Ishikawa (cell line): ENCODE results near the gene ARG1.

Experiments
- CEBPB ChIP-seq: IDR thresholded peaks from 2 replicates; pipeline ENCODE4 v1.6.1; 2012
- CREB1 ChIP-seq: IDR thresholded peaks from 2 replicates; pipeline ENCODE4 v1.6.1; 2012; ENCODE audit warnings: low read depth
- EGR1 ChIP-seq: IDR thresholded peaks from 2 replicates; pipeline ENCODE4 v1.6.1; 2012
- EP300 ChIP-seq: IDR thresholded peaks from 2 replicates; pipeline ENCODE4 v1.6.1; 2012; ENCODE audit warnings: borderline replicate concordance
- FOXM1 ChIP-seq: IDR thresholded peaks from 2 replicates; pipeline ENCODE4 v1.6.1; 2012; ENCODE audit warnings: low read depth, borderline replicate concordance
- NFIC ChIP-seq: IDR thresholded peaks from 2 replicates; pipeline ENCODE4 v1.6.1; 2012
- RAD21 ChIP-seq: IDR thresholded peaks from 2 replicates; pipeline ENCODE4 v1.6.1; 2012; ENCODE audit warnings: low read depth
- TAF1 ChIP-seq: IDR thresholded peaks from 2 replicates; pipeline ENCODE4 v1.6.1; 2012; ENCODE audit warnings: low read depth, mild to moderate bottlenecking
- TCF12 ChIP-seq: IDR thresholded peaks from 2 replicates; pipeline ENCODE4 v1.6.1; 2012; ENCODE audit warnings: low read depth
- TEAD4 ChIP-seq: IDR thresholded peaks from 2 replicates; pipeline ENCODE4 v1.6.1; 2012
- YY1 ChIP-seq: IDR thresholded peaks from 2 replicates; pipeline ENCODE4 v1.6.1; 2012; ENCODE audit warnings: low read depth
- ZBTB7A ChIP-seq: IDR thresholded peaks from 2 replicates; pipeline ENCODE4 v1.6.1; 2012; ENCODE audit warnings: low read depth
- TF ChIP-seq, protein P1 (sequence below): IDR thresholded peaks from 2 replicates; pipeline ENCODE4 v1.6.1; 2012
- TF ChIP-seq, protein P2 (sequence below): IDR thresholded peaks from 2 replicates; pipeline ENCODE4 v1.6.1; 2012
- TF ChIP-seq, protein P3 (sequence below): IDR thresholded peaks from 2 replicates; pipeline ENCODE4 v1.6.1; 2012; ENCODE audit warnings: low read depth, mild to moderate bottlenecking

The ARG1 gene

DNA sequence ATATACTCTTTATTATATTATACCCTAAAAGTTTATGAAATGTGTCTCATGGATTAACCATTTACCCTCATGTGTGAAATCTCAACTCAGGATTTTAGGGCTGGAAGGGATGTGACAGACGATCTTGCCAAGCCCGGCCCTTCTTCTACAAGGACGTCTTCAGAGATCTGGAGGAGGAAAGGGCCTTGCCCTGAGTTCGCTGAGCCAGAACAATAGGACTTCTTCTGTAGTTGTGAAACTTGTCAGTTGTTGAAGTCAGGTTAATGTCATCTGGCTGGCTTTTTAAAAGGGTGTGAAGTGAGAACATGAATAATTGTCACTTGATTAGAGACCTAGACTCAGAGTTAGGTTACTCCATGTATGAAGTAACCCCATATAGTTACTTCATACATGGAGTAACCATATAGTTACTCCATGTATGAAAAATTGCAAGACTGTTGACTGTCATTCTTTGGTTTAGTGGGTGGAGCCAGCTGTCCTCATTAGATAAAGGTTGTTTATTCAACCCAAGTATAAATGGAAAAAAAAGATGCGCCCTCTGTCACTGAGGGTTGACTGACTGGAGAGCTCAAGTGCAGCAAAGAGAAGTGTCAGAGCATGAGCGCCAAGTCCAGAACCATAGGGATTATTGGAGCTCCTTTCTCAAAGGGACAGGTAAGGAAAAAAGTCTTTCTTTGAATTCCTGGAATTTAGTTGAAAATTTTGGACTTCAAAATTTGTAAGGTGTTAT lies at the start of gene ARG1:
ARG1 (plus strand) TSS at position 541 of the 730 bp plus-strand sequence; CDS start at position 598, 57 bp downstream.
- TF ChIP-seq TCF12 (no peak), NFIC (no peak), ZBTB7A (no peak)

DNA sequence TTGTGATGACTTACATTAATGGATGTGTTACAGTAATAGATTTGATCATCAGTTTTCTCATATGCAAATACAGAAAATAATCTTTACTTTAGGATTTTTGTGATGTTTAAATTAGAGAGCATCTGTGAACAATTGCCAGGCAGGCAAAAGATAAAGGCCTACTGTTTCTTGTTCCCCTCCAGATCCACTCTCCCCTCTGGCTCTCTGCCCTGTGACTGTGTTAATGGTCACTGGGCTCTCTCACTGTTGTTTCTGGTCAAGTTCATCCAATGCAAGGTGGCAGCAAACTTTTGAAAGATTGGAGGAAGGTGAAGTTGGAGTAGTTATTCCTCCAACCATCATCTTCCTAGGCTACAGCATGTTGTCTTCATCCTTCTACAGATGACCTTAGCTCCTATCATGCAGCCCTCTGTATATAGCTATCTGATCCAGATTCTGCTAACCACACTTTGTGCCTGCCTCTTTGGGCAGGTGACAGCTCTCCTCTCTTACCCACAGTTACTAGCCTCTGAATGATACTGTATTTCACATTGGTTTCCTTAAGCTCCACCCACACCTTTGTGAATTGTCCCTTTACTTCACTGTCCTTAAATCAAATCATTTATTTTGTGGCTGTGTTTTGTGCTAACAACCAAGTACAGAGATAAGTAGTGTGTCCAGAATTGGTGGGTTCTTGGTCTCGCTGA lies 48.9 kb upstream of the ARG1 start:
- TF ChIP-seq TCF12, result no peak
- TF ChIP-seq RAD21, result no peak
- TF ChIP-seq FOXM1, result no peak
- no peak for TF ChIP-seq NFIC
- TF ChIP-seq TEAD4, result no peak
- no peak for TF ChIP-seq CREB1
- no peak for TF ChIP-seq ZBTB7A
- TF ChIP-seq, protein P1, sequence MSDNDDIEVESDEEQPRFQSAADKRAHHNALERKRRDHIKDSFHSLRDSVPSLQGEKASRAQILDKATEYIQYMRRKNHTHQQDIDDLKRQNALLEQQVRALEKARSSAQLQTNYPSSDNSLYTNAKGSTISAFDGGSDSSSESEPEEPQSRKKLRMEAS, result no peak
- TF ChIP-seq, protein P2, sequence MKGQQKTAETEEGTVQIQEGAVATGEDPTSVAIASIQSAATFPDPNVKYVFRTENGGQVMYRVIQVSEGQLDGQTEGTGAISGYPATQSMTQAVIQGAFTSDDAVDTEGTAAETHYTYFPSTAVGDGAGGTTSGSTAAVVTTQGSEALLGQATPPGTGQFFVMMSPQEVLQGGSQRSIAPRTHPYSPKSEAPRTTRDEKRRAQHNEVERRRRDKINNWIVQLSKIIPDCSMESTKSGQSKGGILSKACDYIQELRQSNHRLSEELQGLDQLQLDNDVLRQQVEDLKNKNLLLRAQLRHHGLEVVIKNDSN, result no peak
- TF ChIP-seq CEBPB, result no peak
- TF ChIP-seq EP300, result no peak
- TF ChIP-seq TAF1, result no peak
- TF ChIP-seq, protein P3, sequence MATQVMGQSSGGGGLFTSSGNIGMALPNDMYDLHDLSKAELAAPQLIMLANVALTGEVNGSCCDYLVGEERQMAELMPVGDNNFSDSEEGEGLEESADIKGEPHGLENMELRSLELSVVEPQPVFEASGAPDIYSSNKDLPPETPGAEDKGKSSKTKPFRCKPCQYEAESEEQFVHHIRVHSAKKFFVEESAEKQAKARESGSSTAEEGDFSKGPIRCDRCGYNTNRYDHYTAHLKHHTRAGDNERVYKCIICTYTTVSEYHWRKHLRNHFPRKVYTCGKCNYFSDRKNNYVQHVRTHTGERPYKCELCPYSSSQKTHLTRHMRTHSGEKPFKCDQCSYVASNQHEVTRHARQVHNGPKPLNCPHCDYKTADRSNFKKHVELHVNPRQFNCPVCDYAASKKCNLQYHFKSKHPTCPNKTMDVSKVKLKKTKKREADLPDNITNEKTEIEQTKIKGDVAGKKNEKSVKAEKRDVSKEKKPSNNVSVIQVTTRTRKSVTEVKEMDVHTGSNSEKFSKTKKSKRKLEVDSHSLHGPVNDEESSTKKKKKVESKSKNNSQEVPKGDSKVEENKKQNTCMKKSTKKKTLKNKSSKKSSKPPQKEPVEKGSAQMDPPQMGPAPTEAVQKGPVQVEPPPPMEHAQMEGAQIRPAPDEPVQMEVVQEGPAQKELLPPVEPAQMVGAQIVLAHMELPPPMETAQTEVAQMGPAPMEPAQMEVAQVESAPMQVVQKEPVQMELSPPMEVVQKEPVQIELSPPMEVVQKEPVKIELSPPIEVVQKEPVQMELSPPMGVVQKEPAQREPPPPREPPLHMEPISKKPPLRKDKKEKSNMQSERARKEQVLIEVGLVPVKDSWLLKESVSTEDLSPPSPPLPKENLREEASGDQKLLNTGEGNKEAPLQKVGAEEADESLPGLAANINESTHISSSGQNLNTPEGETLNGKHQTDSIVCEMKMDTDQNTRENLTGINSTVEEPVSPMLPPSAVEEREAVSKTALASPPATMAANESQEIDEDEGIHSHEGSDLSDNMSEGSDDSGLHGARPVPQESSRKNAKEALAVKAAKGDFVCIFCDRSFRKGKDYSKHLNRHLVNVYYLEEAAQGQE, result no peak
- TF ChIP-seq YY1, result no peak
- TF ChIP-seq EGR1, result no peak

DNA sequence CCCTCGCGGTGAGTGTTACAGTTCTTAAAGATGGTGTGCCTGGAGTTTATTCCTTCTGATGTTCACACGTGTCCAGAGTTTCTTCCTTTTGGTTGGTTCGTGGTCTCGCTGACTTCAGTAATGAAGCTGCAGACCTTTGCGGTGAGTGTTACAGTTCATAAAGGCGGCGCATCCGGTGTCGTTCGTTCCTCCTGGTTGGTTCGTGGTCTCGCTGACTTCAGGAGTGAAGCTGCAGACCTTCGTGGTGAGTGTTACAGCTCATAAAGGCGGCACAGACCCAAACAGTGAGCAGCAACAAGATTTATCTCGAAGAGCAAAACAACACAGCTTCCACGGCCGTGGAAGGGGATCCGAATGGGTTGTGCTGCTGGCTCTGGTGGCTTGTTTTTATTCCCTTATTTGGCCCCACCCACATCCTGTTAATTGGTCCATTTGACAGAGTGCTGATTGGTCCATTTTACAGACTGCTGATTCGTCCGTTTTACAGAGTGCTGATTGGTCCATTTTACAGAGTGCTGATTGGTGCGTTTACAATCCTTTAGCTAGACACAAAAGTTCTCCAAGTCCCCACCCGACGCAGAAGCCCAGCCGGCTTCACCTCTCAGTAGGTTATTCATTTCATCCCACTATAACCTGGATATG lies 48.2 kb upstream of the ARG1 start:
- TF ChIP-seq NFIC, result no peak
- TF ChIP-seq, protein P3, result no peak
- no peak for TF ChIP-seq TEAD4
- no peak for TF ChIP-seq CREB1
- TF ChIP-seq FOXM1, result no peak
- TF ChIP-seq RAD21, result no peak
- TF ChIP-seq EGR1, result no peak
- TF ChIP-seq ZBTB7A, result no peak

DNA sequence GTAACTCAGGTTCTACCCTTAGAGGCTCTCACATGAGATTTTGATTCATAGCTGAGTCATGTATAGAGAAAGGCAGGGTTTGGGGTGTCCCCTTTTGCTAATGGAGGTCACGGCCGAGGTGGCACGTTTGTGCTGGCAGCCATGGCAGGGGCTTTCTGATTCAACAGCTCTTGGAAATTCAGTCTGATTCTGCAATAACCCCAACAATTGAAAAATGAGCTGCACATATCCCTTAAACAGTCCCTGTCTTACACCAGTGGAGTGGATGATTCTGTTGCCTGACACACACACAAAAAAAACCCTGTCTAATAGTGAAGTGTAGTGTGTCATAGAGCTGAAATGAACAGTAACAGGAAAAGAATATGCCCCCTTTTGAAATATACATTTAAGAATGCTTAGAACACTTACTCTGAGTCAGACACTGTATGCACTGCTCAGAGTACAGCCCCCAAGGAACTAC lies 40.4 kb upstream of the ARG1 start:
- no peak for TF ChIP-seq FOXM1
- TF ChIP-seq YY1, result no peak
- no peak for TF ChIP-seq EP300
- TF ChIP-seq, protein P1, result no peak
- TF ChIP-seq CREB1, result no peak
- no peak for TF ChIP-seq ZBTB7A
- no peak for TF ChIP-seq TCF12
- TF ChIP-seq, protein P2, result no peak
- TF ChIP-seq EGR1, result no peak
- TF ChIP-seq NFIC, result no peak

DNA sequence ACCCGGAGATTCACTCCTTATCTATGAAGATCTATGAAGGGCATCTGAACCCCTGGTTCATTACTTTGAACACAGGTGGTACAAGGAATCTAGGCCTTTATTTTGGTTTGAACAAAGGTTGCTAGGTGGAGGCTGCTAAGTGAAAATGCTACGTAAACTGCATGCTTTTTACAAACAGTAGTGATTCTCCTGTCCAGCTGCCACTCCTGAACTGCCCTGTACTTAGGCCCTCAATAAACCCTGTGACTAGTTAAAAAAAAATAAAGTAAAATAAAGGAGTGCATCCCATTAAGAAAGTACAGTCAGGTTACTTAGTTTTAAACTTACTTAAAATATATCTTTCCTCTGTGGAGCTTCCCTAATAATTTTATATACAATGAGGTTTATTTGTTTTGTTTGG lies 27.7 kb upstream of the ARG1 start:
- no peak for TF ChIP-seq TEAD4
- no peak for TF ChIP-seq TAF1
- TF ChIP-seq, protein P1, result no peak
- no peak for TF ChIP-seq NFIC
- TF ChIP-seq EP300, result no peak
- no peak for TF ChIP-seq CREB1
- TF ChIP-seq FOXM1, result no peak
- TF ChIP-seq, protein P2, result no peak
